Thymus (tissue), 11 donors: Measurements from ENCODE around the gene IGLON5. TPM values are rescaled to one million over a fixed set of nuclear protein-coding genes. Genes with fewer than 3 reads are reported as not detected.

Source experiments
- DNase-seq, 9 donors: peaks; one replicate each; pipeline ENCODE4 v3.0.0-alpha.2; 2013; ENCODE audit warnings: low spot score in 9 of 9, low read depth in 6 of 9, missing footprints in 1 of 9
- H3K27ac ChIP-seq, 2 donors: one replicate each; pipeline ENCODE4 v1.5.1; 2013; ENCODE audit warnings: control low read depth in 1 of 2, low read depth in 1 of 2, low read length in 1 of 2, mild to moderate bottlenecking in 1 of 2, moderate library complexity in 1 of 2
- H3K27me3 ChIP-seq, 2 donors: one replicate each; pipeline ENCODE4 v1.5.1; 2013; ENCODE audit warnings: low read length in 1 of 2; ENCODE audit not compliant: control insufficient read depth in 2 of 2, insufficient read depth in 1 of 2
- H3K36me3 ChIP-seq, 2 donors: one replicate each; pipeline ENCODE4 v1.5.1; 2013; ENCODE audit warnings: low read length in 1 of 2, mild to moderate bottlenecking in 1 of 2, moderate library complexity in 1 of 2; ENCODE audit not compliant: control insufficient read depth in 2 of 2, insufficient read depth in 2 of 2
- H3K4me1 ChIP-seq, 2 donors: one replicate each; pipeline ENCODE4 v1.5.1; 2013; ENCODE audit warnings: low read length in 2 of 2; ENCODE audit not compliant: control insufficient read depth in 2 of 2, insufficient read depth in 2 of 2
- H3K4me3 ChIP-seq, 2 donors: one replicate each; pipeline ENCODE4 v1.5.1; 2013; ENCODE audit warnings: low read length in 2 of 2, control low read depth in 1 of 2, mild to moderate bottlenecking in 1 of 2
- H3K9me3 ChIP-seq, 2 donors: one replicate each; pipeline ENCODE4 v1.5.1; 2013; ENCODE audit warnings: low read length in 1 of 2, mild to moderate bottlenecking in 1 of 2; ENCODE audit not compliant: control insufficient read depth in 2 of 2, insufficient read depth in 1 of 2
- WGBS: extraction: QIAGEN DNeasy Blood & Tissue Kit; methylation state at CpG from one replicate; pipeline ENCODE4 v1.1.7; 2013; 5-methylcytosine and 5-hydroxymethylcytosine counted together
- polyA plus RNA-seq: library from polyadenylated mRNA; stranded (reverse); fragments of 200-250 nt; gene quantifications from one replicate; pipeline ENCODE4 v1.2.3, GENCODE V29; 2013
- total RNA-seq: library from RNA; stranded (reverse); fragments of 120-200 nt; gene quantifications from one replicate; pipeline ENCODE4 v1.2.4, GENCODE V29; 2013
- donor health status: healthy.

Gene IGLON5
- total and polyA plus RNA-seq, 2 donors: 0.25 TPM; not detected in 1

DNA sequence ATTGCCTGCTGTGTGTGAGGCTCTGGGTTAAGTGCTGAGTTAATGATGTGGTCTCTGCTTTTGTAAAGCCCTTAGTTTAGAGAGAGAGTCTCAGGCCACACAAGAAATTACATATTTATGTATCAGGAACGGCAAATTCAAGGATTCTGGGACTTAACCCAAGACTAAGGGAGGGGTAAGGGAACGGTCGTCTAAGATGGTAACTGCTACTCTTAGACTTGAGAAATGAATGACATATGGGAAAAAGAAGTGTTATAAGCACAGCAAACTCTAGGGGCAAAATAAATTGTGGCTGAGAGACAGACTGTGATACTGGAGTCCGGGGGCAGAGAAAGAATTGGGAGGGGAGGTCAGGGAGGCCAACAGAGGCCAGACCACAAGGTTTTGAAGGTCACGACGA, 20.3 kb downstream of the IGLON5 start:
- peaks cover 0 to 4% of the 10 kb centered on the region in 2 donors for H3K4me1 ChIP-seq
- peaks cover 18 to 24% of the 10 kb centered on the region in 2 donors for H3K27me3 ChIP-seq
- H3K4me3 ChIP-seq: no peak overlapping the region
- no peak for DNase-seq
- 93% methylated on average over 6 of the region's 6 CpGs for WGBS
- H3K27ac ChIP-seq: no peak overlapping the region
- H3K9me3 ChIP-seq: peaks cover 0 to 2% of the 10 kb centered on the region in 2 donors
- H3K36me3 ChIP-seq: no peaks in the 10 kb centered on the region

DNA sequence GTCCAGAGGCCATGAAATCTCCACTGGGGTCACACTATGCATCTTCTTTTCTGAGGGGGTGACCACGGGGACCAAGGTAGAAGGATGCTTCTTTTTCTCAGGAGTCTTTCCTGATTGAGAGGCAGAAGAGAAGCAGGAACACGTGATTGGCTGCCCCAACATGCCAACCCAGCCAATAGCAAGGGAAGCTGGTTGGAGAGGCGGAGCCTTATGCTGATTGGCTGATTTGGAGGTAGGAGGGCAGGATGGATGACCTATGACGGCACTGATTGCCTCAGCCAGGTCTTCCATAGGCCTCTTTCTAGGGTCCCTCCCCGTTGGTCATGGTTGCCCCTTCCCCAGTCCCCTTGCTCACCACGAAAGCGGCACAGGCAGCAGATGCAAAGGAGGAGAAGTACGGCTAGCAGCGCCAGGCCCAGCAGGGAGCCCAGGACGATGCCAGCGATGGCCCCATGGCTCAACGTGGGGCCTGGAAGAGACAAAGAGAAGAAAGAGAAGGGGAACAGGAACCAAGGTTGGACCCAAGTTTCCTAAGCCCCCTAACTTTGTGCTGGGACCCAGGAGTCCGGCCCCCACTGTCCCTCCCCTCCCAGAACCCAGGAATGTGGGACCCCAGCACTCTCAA, 22.5 kb downstream of the IGLON5 start:
- Histone ChIP-seq H3K4me1 (peaks cover 0 to 8% of the 10 kb centered on the region in 2 donors), H3K27ac (no peak overlapping the region), H3K27me3 (peaks cover 0 to 6% of the 10 kb centered on the region in 2 donors), H3K36me3 (no peaks in the 10 kb centered on the region), H3K4me3 (no peak overlapping the region), H3K9me3 (peaks cover 0 to 2% of the 10 kb centered on the region in 2 donors)
- no peak for DNase-seq
- 95% methylated on average over 13 of the region's 13 CpGs for WGBS

GRCh38 chr19:51337141-51337860, 25.9 kb downstream of the IGLON5 start:
- no peak overlapping the region for H3K27ac ChIP-seq
- WGBS: 95% methylated on average over 13 of the region's 13 CpGs
- H3K4me1 ChIP-seq: peaks cover 8 to 16% of the 10 kb centered on the region in 2 donors
- H3K9me3 ChIP-seq: peaks cover 0 to 2% of the 10 kb centered on the region in 2 donors
- H3K27me3 ChIP-seq: peaks cover 22 to 37% of the 10 kb centered on the region in 2 donors
- no peak for DNase-seq
- no peaks in the 10 kb centered on the region for H3K36me3 ChIP-seq
- H3K4me3 ChIP-seq: no peak overlapping the region

DNA sequence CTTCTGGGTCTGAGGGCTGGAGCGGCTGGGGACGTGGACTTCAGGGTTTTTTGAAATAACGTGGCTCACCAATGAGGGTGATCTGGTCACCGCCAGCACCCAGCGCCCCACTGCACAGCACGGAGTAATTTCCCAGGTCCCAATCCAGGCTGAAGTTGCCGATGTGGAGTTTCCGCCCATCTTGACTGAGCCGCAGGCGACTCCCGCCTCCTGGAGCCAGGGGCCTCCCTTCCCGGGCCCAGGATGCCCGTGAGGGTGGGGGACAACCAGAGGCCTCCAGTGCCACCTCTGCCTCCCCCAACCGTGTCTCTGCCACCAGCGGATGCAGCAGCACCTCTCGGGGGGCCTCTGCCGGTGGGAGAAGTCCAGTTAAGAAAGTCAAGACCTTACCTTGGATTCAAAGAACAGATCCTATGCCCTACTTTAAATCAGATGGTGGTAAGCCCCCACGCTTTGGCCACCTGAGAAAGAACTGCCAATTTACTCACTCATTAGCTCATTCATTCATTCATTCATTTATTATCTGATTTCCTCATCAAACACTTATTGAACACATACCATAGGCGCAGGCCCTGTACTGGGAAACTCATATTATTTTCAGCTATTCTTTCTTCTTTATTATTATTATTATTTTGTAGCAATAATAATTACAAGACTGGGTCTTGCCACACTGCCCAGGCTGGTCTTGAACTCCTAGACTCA, 26.6 kb downstream of the IGLON5 start:
- Histone ChIP-seq H3K36me3 (no peaks in the 10 kb centered on the region), H3K27me3 (peaks cover 22 to 39% of the 10 kb centered on the region in 2 donors), H3K9me3 (peaks cover 0 to 2% of the 10 kb centered on the region in 2 donors), H3K4me1 (peaks cover 8 to 18% of the 10 kb centered on the region in 2 donors), H3K4me3 (no peak overlapping the region), H3K27ac (no peak overlapping the region)
- no peak for DNase-seq
- WGBS: 93% methylated on average over 19 of the region's 19 CpGs

GRCh38 chr19:51338563-51339312, 27.3 kb downstream of the IGLON5 start:
- Histone ChIP-seq H3K36me3 (no peaks in the 10 kb centered on the region), H3K27me3 (peaks cover 22 to 39% of the 10 kb centered on the region in 2 donors), H3K4me3 (peak overlapping the region; percentile 49 to 69), H3K4me1 (peaks cover 8 to 18% of the 10 kb centered on the region in 2 donors), H3K9me3 (peaks cover 0 to 2% of the 10 kb centered on the region in 2 donors), H3K27ac (no peak overlapping the region)
- DNase-seq: peak; percentile 45 to 91 (median 77)
- WGBS: 2% methylated on average over 43 of the region's 43 CpGs

- Histone ChIP-seq H3K36me3 (no peaks in the 10 kb centered on the region), H3K9me3 (peaks cover 0 to 2% of the 10 kb centered on the region in 2 donors), H3K27ac (peak overlapping the region in 1 of 2 donors; percentile 4), H3K27me3 (peaks cover 22 to 39% of the 10 kb centered on the region in 2 donors), H3K4me3 (peak overlapping the region; percentile 49 to 69), H3K4me1 (peaks cover 8 to 18% of the 10 kb centered on the region in 2 donors)
- no peak for DNase-seq
- WGBS: under 1% methylated on average over 10 of the region's 10 CpGs
Observed at GRCh38 chr19:51339313-51339686, 27.9 kb downstream of the IGLON5 start.

- Histone ChIP-seq H3K9me3 (peaks cover 0 to 2% of the 10 kb centered on the region in 2 donors), H3K27ac (peak overlapping the region; percentile 4 to 67), H3K27me3 (peaks cover 22 to 39% of the 10 kb centered on the region in 2 donors), H3K36me3 (peaks cover 0 to 4% of the 10 kb centered on the region in 2 donors), H3K4me3 (peak overlapping the region; percentile 49 to 69), H3K4me1 (peaks cover 8 to 18% of the 10 kb centered on the region in 2 donors)
- DNase-seq: peak in 5 of 9 donors; percentile 47 to 72 (median 59)
- 5% methylated on average over 107 of the region's 107 CpGs for WGBS
Observed at GRCh38 chr19:51339687-51340656, 28.5 kb downstream of the IGLON5 start.

- peaks cover 0 to 2% of the 10 kb centered on the region in 2 donors for H3K9me3 ChIP-seq
- no peak for DNase-seq
- H3K4me1 ChIP-seq: peaks cover 8 to 18% of the 10 kb centered on the region in 2 donors
- H3K27me3 ChIP-seq: peaks cover 22 to 39% of the 10 kb centered on the region in 2 donors
- H3K36me3 ChIP-seq: peaks cover 2 to 12% of the 10 kb centered on the region in 2 donors
- H3K27ac ChIP-seq: no peak overlapping the region
- 93% methylated on average over 18 of the region's 18 CpGs for WGBS
- no peak overlapping the region for H3K4me3 ChIP-seq
Observed at GRCh38 chr19:51341066-51341465, 29.6 kb downstream of the IGLON5 start.
